ENCODE measurements around the gene TBC1D10A. TPM values are rescaled to one million over a fixed set of nuclear protein-coding genes. Genes with fewer than 3 reads are reported as not detected.

Gene TBC1D10A
- 6.9 and 9.2 TPM in 2 replicates for total RNA-seq

GRCh38 chr22:30326706-30327362, at the start of gene TBC1D10A:
Gene TBC1D10A, minus strand, starts transcription at chr22:30326941. Its CDS starts 60 bp downstream, at chr22:30326881.
- peak; percentile 41 for DNase-seq (ENCODE audit: low read depth, low spot score)

- no peak for DNase-seq (ENCODE audit: low read depth, low spot score)
These were observed 48.6 kb upstream of the TBC1D10A start for GRCh38 chr22:30375312-30375849.

- no peak for DNase-seq (ENCODE audit: low read depth, low spot score)
These were observed 46.9 kb upstream of the TBC1D10A start for GRCh38 chr22:30373331-30374325.

GRCh38 chr22:30372915-30373314, 46.2 kb upstream of the TBC1D10A start:
- DNase-seq (ENCODE audit: low read depth, low spot score) = no peak

GRCh38 chr22:30371981-30372380, 45.2 kb upstream of the TBC1D10A start:
- DNase-seq (ENCODE audit: low read depth, low spot score) = no peak

- no peak for DNase-seq (ENCODE audit: low read depth, low spot score)
These were observed 44.6 kb upstream of the TBC1D10A start for GRCh38 chr22:30371321-30371720.

GRCh38 chr22:30370641-30371230, 44.0 kb upstream of the TBC1D10A start:
- DNase-seq (ENCODE audit: low read depth, low spot score) = no peak

- DNase-seq (ENCODE audit: low read depth, low spot score) = no peak
These were observed 41.7 kb upstream of the TBC1D10A start for GRCh38 chr22:30368420-30368819.

- no peak for DNase-seq (ENCODE audit: low read depth, low spot score)
These were observed 39.1 kb upstream of the TBC1D10A start for GRCh38 chr22:30365891-30366290.

- no peak for DNase-seq (ENCODE audit: low read depth, low spot score)
These were observed 36.0 kb upstream of the TBC1D10A start for GRCh38 chr22:30362651-30363281.

GRCh38 chr22:30361916-30362650, 35.3 kb upstream of the TBC1D10A start:
- DNase-seq (ENCODE audit: low read depth, low spot score) = no peak

GRCh38 chr22:30358541-30358940, 31.8 kb upstream of the TBC1D10A start:
- no peak for DNase-seq (ENCODE audit: low read depth, low spot score)

GRCh38 chr22:30357650-30358215, 31.0 kb upstream of the TBC1D10A start:
- no peak for DNase-seq (ENCODE audit: low read depth, low spot score)

- no peak for DNase-seq (ENCODE audit: low read depth, low spot score)
These were observed 30.5 kb upstream of the TBC1D10A start for GRCh38 chr22:30357236-30357570.

- peak; percentile 83 for DNase-seq (ENCODE audit: low read depth, low spot score)
These were observed 29.9 kb upstream of the TBC1D10A start, which contains the start of the genes CCDC157 and SF3A1 for GRCh38 chr22:30356449-30357235. Gene CCDC157, plus strand, starts transcription at chr22:30357007. Its CDS starts 8,994 bp downstream, at chr22:30366001. Gene SF3A1, minus strand, starts transcription at chr22:30356894. Its CDS starts 102 bp downstream, at chr22:30356792.

- DNase-seq (ENCODE audit: low read depth, low spot score) = no peak
These were observed 27.9 kb upstream of the TBC1D10A start for GRCh38 chr22:30354644-30355043.

- DNase-seq (ENCODE audit: low read depth, low spot score) = no peak
These were observed 24.5 kb upstream of the TBC1D10A start for GRCh38 chr22:30351226-30351625.

GRCh38 chr22:30348809-30349208, 22.1 kb upstream of the TBC1D10A start:
- no peak for DNase-seq (ENCODE audit: low read depth, low spot score)

GRCh38 chr22:30348404-30348803, 21.7 kb upstream of the TBC1D10A start:
- no peak for DNase-seq (ENCODE audit: low read depth, low spot score)

All from pulmonary artery endothelial cell (primary cell).